OCI-LY1 (cell line): ENCODE data around the gene MACROD2.

ENCODE experiments used
- H2AFZ ChIP-seq: fragments of 200-600 bp; sonication (generic), shearing (Covaris generic); 2 replicates; pipeline ENCODE4 v1.6.0; 2014; ENCODE audit warnings: antibody characterized with exemption, mild to moderate bottlenecking, low read length
- H3F3A ChIP-seq: fragments of 200-600 bp; sonication (generic), shearing (Covaris generic); 2 replicates; pipeline ENCODE4 v1.6.0; 2014; ENCODE audit warnings: mild to moderate bottlenecking, antibody characterized with exemption, low read length, moderate library complexity; ENCODE audit not compliant: insufficient read depth
- H3K27ac ChIP-seq: fragments of 200-600 bp; sonication (generic); 2 replicates; pipeline ENCODE4 v1.5.1; 2014; ENCODE audit warnings: low read length, mixed run types, mild to moderate bottlenecking, low read depth; ENCODE audit not compliant: poor library complexity, severe bottlenecking
- H3K27me3 ChIP-seq: fragments of 200-600 bp; sonication (generic); 2 replicates; pipeline ENCODE4 v1.6.0; 2014; ENCODE audit warnings: antibody characterized with exemption, mild to moderate bottlenecking, low read length, moderate library complexity; ENCODE audit not compliant: insufficient read depth
- H3K36me3 ChIP-seq: fragments of 200-600 bp; sonication (generic); 2 replicates; pipeline ENCODE4 v1.6.1; 2014; ENCODE audit warnings: mild to moderate bottlenecking, antibody characterized with exemption, low read length, moderate library complexity, mixed read lengths; ENCODE audit not compliant: insufficient read depth
- H3K4me1 ChIP-seq: fragments of 200-600 bp; sonication (generic); 2 replicates; pipeline ENCODE4 v1.5.1; 2014; ENCODE audit warnings: mild to moderate bottlenecking, low read length, moderate library complexity; ENCODE audit not compliant: insufficient read depth, severe bottlenecking
- H3K4me2 ChIP-seq: fragments of 200-600 bp; sonication (generic), shearing (Covaris generic); 2 replicates; pipeline ENCODE4 v1.6.1; 2014; ENCODE audit warnings: low read length
- H3K4me3 ChIP-seq: fragments of 200-600 bp; sonication (generic); 2 replicates; pipeline ENCODE4 v1.5.1; 2014; ENCODE audit warnings: low read length, low read depth, mild to moderate bottlenecking, mixed read lengths; ENCODE audit not compliant: poor library complexity, severe bottlenecking
- H3K79me2 ChIP-seq: fragments of 200-600 bp; shearing (Covaris generic); 2 replicates; pipeline ENCODE4 v1.6.1; 2016; ENCODE audit warnings: mixed run types, low read length, mixed read lengths; ENCODE audit not compliant: insufficient read depth
- H3K9ac ChIP-seq: fragments of 200-600 bp; sonication (generic), shearing (Covaris generic); 2 replicates; pipeline ENCODE4 v1.6.1; 2014; ENCODE audit warnings: mild to moderate bottlenecking, low read length, mixed read lengths
- H3K9me2 ChIP-seq: fragments of 200-600 bp; sonication (generic), shearing (Covaris generic); 2 replicates; pipeline ENCODE4 v1.6.1; 2014; ENCODE audit warnings: low read depth, mild to moderate bottlenecking, low read length, mixed read lengths
- H3K9me3 ChIP-seq: fragments of 200-600 bp; shearing (Covaris generic); 2 replicates; pipeline ENCODE4 v1.6.1; 2014; ENCODE audit warnings: low read length, mixed read lengths
- H4K20me1 ChIP-seq: fragments of 200-600 bp; sonication (generic), shearing (Covaris generic); 2 replicates; pipeline ENCODE4 v1.6.0; 2016; ENCODE audit warnings: mild to moderate bottlenecking, low read length; ENCODE audit not compliant: insufficient read depth
- CTCF ChIP-seq: fragments of 200-600 bp; sonication (generic), shearing (Covaris generic); IDR thresholded peaks from 2 replicates; pipeline ENCODE4 v1.5.1; 2017; ENCODE audit warnings: mild to moderate bottlenecking, antibody characterized with exemption, low read length, moderate library complexity, mixed read lengths
- EZH2 ChIP-seq: fragments of 200-600 bp; sonication (generic), shearing (Covaris generic); IDR thresholded peaks from 2 replicates; pipeline ENCODE4 v1.8.0; 2017; ENCODE audit warnings: borderline replicate concordance, mixed run types, mild to moderate bottlenecking, antibody characterized with exemption, low read length, moderate library complexity, mixed read lengths

MACROD2 gene

DNA sequence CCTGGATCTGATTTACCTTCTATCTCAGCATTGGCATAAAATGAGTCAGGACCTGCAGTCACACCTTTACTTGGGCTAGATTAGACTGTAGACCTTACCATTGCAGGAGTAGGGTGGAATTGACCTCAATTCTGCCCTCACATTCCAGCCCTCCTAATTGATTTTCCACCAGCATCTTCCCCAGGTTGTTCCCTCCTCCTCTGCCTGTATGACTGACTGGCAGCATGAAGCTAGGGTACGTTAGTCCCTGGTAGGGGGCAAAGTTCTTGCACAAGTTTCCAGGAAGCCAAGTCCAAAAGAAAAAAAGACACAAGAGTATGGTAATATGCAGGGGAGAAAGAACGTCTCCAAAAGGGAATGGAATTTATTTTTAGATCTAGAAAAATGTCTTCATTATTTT lies 567.7 kb downstream of the MACROD2 start:
- Histone ChIP-seq H3K36me3 (no peaks in the 10 kb centered on the region), H3K9ac (no peak overlapping the region), H3F3A (no peaks in the 10 kb centered on the region), H4K20me1 (no peaks in the 10 kb centered on the region), H2AFZ (no peak overlapping the region), H3K9me2 (no peaks in the 10 kb centered on the region), H3K4me2 (no peak overlapping the region), H3K4me1 (no peaks in the 10 kb centered on the region), H3K9me3 (no peaks in the 10 kb centered on the region), H3K27ac (no peak overlapping the region), H3K4me3 (no peak overlapping the region), H3K27me3 (no peaks in the 10 kb centered on the region), H3K79me2 (no peaks in the 10 kb centered on the region)
- no peak for TF ChIP-seq CTCF
- no peak for TF ChIP-seq EZH2

GRCh38 chr20:14566505-14566904 lies 571.2 kb downstream of the MACROD2 start:
- Histone ChIP-seq H3K9ac (no peak overlapping the region), H3K27ac (no peak overlapping the region), H4K20me1 (no peaks in the 10 kb centered on the region), H3K27me3 (no peaks in the 10 kb centered on the region), H3K9me3 (no peaks in the 10 kb centered on the region), H3K36me3 (no peaks in the 10 kb centered on the region), H2AFZ (no peak overlapping the region), H3K4me3 (no peak overlapping the region), H3F3A (no peaks in the 10 kb centered on the region), H3K4me2 (no peak overlapping the region), H3K9me2 (no peaks in the 10 kb centered on the region), H3K79me2 (no peaks in the 10 kb centered on the region), H3K4me1 (no peaks in the 10 kb centered on the region)
- TF ChIP-seq EZH2 (no peak), CTCF (no peak)

DNA sequence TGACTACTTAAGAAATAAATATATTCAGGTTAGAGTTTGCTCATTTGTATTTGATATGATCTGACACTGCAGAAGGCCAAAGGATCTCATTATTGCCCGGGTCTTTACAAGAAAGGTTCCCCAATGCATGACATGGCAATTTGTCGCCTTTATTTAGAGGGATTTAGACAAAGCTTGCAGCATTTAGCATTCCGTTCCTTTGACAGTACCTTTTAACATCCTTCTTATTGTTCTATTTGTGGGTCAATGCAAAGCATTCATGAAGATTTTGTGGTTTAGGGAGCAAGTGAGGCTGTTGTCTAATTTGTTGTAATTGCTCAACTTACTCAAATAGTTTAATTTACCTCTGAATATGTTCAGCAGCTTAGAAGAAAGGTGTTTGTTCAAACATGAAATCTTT lies 572.9 kb downstream of the MACROD2 start:
- Histone ChIP-seq H3K4me1 (no peaks in the 10 kb centered on the region), H3K27me3 (no peaks in the 10 kb centered on the region), H3K4me2 (no peak overlapping the region), H3F3A (no peaks in the 10 kb centered on the region), H2AFZ (no peak overlapping the region), H3K9me2 (no peaks in the 10 kb centered on the region), H3K9ac (no peak overlapping the region), H3K4me3 (no peak overlapping the region), H4K20me1 (no peaks in the 10 kb centered on the region), H3K36me3 (no peaks in the 10 kb centered on the region), H3K27ac (no peak overlapping the region), H3K9me3 (no peaks in the 10 kb centered on the region), H3K79me2 (no peaks in the 10 kb centered on the region)
- TF ChIP-seq CTCF (no peak), EZH2 (no peak)
